ENCODE results near the gene COX6B1.
"Not testable (repeated sequence)": the region's sequence is repeated elsewhere in the genome, so short reads cannot be mapped to it uniquely, and the experiment has no call there.

COX6B1 gene, protein sequence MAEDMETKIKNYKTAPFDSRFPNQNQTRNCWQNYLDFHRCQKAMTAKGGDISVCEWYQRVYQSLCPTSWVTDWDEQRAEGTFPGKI

DNA sequence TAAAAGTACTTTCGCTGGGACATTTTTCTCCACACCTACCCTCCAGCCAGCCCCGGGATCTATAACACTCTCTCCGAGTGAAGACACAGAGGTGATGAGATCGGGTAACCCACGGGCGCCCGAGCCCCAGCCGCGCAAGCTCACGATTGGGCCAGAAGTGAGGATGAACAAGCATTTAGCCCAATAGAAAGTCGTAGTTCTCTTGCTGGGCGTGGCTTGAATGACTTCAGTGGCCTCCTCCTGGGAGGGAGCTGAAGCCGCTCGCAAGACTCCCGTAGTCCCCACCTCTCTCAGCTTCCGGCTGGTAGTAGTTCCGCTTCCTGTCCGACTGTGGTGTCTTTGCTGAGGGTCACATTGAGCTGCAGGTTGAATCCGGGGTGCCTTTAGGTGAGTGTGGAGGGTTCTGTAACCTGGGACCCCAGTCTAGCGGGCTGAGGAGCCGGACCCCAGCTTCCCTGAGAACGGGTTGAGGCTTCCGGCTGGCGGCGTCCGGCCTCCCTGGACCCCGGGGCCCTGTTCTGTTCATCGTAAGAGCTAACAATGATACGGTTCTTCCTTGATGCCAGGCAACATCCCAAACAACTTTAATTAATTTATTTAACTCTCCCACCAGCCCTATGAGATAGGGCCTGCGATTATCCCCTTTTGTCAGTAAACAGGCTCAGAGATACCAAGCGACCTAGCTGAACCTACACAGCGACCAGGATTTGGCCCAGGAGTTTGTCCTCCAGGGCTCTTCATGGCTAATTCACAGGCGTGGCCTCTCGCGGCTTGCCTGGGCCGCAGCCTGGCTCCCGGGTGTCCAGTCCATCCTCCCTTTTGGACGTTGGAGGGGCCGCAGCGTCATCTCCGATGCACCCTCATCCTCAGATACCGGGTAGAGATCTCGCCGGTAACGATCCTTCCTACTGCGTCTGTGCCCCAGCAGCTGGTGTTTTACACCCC lies at the start of gene COX6B1:
TSS of gene COX6B1 (plus strand) at position 307 of the 945 bp plus-strand sequence. CDS start 2,921 bp downstream, outside the sequence.
- peak; percentile 85 for DNase-seq

DNA sequence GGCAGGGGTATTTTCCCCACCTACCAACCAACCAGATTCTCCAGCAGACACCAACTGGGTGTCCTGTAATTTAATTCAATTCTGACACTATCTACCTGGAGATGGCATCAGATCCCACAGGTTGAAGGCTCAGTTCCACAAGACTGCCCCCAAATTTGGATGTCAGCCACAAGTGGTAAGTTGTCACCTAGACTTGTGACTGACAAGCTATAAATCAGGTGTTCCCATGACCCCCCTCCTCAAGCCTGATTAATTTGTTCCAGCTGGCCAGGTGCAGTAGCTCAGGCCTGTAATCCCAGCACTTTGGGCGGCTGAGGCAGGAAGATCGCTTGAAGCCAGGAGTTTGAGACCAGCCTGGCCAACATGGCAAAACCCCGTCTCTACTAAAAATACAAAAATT lies 46.2 kb upstream of the COX6B1 start:
- no peak for DNase-seq

DNA sequence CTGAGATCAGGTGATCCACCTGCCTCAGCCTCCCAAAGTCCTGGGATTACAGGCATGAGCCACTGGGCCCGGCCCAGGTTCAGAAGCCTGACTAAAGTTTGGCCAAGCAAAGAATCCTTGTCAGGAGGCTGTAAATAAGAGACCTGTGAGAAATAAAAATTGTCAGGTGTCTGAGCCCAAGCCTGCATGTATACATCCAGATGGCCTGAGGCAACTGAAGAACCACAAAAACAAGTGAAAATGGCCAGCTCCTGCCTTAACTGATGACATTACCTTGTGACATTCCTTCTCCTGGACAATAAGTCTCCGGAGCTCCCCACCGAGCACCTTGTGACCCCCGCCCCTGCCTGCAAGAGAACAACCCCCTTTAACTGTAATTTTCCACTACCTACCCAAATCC lies 43.7 kb upstream of the COX6B1 start:
- not testable (repeated sequence) for DNase-seq

DNA sequence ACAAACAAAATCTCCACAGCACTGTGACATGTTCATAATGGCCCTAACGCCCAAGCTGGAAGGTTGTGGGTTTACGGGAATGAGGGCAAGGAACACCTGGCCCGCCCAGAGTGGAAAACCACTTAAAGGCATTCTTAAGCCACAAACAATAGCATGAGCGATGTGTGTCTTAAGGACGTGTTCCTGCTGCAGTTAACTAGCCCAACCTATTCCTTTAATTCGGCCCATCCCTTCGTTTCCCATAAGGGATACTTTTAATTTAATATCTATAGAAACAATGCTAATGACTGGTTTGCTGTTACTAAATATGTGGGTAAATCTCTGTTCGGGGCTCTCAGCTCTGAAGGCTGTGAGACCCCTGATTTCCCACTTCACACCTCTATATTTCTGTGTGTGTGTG lies 41.0 kb upstream of the COX6B1 start:
- DNase-seq: not testable (repeated sequence)

DNA sequence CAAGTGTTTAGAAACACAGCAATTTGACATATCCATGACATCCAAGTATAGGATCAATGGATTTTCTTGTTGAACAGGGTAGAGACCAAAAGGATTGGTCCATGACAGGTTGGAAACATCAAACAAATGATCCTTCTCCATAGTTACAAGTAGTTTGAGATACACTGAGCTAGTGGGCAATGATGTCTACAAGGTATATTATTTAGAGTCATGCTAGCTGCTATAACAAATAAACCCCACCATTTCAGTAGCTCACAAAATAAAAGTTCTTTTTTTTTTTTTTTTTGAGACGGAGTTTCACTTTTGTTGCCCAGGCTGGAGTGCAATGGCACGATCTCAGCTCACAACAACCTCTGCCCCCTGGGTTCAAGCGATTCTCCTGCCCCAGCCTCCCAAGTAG lies 40.5 kb upstream of the COX6B1 start:
- no peak for DNase-seq

DNA sequence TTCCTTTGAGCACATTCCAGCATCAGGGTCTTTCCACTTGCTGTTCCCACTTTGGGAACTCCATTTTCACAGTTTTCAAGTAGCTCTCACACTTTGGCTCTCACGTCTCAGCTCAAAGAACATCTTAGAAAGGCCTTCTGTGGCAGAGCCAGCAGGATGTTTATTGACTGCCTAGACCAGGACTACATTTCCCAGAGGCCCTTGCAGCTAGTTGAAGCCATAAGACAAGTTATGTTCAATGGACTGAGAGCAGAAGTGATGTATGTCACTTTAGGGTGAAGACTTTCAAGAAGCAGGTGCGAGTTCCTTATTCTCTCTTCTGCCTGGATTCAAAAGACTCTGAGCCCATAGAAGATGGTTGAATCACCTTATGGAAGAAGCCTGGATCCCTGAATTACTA lies 39.9 kb upstream of the COX6B1 start:
- no peak for DNase-seq

DNA sequence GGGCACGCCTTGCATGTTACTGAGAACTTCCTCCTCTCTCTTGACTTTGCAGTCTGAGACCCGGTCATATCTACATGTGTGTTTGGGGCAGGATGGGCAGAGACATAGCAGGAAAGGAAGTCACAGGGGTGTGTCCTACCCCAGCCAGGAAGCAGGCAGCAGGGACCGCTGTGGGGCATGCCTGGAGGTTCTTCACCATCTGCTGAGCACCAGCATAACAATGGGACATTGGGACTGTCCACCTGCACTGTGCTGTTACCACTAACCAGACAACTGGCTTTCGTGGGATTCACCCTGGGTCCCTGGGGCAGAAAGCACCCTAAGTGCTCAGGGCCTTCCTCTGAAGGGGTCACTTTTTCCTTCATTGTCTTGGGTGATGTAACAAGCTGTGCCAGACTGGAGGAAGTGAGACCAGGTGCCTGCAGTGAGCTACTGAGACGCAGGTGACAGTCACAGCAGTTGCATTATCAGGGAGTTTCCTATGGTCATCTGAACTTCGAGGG lies 38.2 kb upstream of the COX6B1 start:
- DNase-seq: peak; percentile 22

DNA sequence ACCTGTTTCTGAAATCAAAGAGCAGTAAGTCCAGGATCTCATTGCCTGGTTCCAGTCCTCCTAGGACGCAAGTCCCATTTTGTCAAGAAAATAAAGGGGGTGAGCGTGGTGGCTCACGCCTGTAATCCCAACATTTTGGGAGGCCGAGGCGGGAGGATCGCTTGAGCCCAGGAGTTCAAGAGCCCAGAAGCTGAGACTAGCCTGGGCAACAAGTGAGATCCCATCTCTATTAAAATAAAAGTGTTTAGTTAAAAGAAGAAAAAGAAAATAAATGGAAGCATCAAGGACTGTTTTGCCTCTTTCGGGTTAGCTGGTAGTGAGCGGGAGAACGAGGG lies 35.9 kb upstream of the COX6B1 start:
- no peak for DNase-seq

DNA sequence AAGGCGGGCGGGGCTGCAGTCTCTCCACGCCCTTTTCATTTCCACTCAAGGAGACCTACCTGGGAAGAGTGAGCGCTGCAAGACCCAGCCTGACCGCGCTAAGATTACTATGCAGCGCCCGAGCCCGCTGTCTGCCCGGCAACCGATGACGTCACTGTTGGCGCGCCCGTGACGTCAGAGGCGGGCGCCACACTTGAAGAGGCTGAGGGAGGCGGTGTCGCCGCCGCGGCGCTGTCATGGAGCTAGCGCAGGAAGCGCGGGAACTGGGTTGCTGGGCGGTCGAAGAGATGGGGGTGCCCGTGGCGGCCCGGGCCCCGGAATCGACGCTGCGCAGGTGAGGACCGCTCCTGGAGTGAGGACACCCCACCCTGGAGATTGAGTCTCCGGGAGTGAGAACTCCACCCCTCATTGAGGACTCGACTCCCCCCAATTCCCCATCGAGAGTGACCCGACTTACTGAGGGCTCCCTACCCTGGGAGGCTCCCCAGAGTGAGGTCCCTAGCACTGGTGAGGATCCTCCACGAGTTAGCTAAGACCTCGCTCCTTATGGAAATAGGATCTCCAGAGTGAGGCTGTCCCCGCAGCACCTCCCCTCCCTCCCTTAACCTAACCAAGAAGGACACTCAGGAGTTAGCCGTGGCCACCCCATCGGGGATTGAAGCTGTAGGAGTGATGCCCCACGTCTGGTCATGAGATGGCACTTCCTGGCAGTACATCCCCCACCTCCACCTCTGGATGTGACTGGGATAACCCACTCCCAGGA lies 35.4 kb upstream of the COX6B1 start, which contains the start of gene HAUS5:
TSS of gene HAUS5 (plus strand) at position 177 of the 763 bp plus-strand sequence. CDS start at position 237, 60 bp downstream.
- peak; percentile 94 for DNase-seq

DNA sequence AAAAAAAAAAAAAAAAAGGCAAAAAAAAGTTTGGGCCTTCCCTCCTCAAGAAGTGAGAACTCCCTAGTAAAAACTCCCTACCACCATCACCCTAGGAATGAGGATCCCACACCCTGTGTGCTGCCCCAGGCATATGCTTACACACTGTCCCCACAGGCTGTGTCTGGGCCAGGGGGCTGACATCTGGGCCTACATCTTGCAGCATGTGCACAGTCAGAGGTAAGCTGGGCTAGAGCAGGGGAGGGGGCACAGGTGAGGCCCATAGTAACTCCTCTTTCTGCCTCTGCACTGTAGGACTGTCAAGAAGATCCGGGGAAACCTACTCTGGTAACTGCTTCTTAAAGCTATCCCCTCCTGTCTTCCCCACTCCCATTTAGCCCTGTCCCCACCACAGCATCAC lies 34.5 kb upstream of the COX6B1 start:
- DNase-seq: no peak

DNA sequence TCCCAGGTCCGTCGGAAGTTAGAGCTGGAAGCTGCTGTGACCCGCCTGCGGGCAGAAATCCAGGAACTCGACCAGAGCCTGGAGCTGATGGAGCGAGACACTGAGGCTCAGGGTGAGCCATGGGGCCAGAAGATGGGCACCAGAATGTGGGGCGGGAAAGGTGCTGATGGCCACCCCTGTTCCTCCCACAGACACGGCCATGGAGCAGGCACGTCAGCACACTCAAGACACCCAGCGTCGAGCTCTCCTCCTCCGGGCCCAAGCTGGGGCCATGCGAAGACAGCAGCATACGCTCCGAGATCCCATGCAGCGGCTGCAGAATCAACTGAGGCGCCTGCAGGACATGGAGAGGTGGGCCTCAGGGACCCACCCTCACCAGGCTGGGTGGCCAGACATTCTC lies 33.1 kb upstream of the COX6B1 start:
- DNase-seq: no peak

DNA sequence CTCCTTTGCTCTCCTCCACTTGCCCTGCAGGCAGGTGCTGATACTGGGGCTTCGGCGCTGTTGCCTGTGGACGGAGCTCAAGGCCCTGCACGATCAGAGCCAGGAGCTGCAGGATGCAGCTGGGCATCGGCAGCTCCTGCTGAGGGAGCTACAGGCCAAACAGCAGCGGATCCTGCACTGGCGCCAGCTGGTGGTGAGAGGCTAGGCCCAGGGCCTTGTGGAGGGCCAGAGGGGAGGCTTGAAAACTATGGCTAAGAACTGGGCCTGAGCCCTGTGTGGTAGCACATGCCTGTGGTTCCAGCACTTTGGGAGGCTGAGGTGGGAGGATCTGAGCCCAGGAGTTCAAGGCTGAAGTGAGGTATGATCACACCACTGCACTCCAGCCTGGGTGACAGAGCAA lies 29.3 kb upstream of the COX6B1 start:
- DNase-seq: no peak

DNA sequence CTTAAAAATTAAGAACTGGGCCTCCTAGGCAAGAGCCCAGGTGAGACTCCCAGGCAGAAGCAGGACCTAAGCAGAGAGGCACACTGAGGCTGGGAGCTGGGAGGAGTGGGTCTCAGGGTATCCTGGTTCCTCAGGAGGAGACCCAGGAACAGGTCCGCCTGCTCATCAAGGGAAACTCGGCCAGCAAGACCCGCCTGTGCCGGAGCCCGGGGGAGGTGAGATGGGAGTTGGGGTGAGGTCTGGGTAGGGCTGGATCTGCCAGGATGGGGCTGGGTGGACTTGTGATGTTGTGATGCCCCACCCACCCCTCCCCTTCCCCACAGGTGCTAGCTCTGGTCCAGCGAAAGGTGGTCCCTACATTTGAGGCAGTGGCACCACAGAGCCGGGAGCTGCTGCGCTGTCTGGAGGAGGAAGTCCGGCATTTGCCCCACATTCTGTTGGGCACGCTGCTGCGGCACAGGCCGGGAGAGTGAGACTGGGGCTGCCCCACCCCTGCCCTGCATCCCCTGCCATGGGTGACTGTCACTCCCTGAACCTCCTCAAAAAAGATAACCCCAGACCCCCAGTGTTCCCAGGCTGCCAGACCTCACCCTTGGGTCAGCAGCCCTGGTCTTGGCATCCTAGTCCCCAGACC lies 28.7 kb upstream of the COX6B1 start:
- DNase-seq: no peak

DNA sequence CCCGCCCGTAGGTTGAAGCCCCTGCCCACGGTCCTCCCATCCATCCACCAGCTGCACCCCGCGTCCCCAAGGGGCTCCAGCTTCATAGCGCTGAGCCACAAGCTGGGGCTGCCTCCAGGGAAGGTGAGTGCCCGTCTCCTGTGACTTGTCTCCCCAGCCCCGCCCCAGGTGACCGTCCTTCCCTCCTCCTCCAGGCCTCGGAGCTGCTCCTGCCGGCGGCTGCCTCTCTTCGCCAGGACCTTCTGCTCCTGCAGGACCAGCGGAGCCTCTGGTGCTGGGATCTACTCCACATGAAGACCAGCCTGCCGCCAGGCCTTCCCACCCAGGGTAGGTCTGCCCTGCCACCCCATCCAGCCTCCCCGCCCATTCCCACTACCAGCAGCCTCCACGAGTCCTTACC lies 28.1 kb upstream of the COX6B1 start:
- no peak for DNase-seq

DNA sequence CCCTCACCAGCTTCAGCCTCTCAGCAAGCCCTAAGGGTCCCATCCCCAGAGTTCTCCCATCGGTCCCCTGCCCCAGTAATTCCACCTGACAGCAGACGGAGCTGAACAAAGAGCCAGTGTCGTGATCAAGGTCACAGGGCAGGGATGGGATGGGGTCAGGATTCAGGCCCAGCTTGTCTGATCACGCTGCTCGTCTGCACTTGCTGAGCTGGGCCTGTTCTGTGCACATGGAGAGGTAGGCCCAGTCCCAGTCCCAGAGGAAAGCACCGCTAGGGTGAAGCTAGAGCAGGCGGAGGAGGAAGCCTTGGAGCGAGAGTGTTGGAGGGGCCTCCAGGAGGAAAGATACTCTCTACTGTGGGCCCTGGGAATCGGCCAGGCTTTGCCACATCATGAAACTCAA lies 26.4 kb upstream of the COX6B1 start:
- DNase-seq: no peak

DNA sequence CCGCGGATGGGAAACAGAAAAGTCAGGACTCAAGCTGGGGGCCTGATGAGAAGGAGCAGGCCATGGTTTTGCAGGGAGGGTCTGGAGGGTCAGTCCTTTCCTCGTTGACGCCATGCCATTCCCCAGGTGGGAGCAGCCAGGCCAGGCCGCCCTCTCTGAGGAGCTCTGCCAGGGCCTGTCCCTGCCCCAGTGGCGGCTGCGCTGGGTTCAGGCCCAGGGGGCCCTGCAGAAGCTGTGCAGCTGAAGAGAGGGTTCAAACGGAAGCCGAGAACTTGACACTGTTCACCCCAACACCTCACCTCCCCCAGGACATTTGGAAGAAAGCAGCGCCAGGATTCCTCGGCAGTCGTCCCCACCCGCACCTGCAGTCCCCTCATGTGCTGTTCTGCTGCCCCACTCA lies 25.4 kb upstream of the COX6B1 start:
- DNase-seq: no peak

DNA sequence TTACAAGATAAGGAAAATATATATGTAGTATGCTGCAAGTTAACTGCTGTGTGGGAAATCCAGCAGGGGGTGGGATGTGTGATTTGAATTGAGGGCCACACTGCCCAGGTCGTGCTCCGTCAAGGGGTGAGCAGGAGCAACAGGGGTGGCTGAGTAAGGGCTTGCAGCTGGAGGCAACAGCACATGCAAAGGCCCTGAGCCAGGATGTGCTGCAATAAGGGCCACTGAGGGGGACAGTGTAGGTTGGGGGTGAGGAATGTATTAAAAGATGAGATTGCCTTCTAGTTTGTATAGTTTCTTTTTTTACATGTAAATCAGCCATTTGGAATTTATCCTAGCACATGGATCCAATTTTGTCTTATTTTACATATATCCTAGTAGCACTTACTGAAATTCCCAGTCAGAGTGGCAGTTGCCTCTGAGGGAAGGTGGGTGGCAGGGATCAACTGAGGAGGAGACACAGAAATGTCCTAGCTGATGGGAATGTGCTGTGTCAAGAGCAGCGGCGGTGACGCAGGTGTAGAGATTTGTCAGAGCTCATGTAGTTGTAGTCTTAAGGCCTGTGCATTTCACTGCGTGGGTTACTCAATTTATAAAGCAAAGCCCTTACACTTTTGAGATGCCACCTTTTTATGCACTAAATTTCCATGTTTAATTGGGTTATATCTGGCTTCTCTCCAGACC lies 24.7 kb upstream of the COX6B1 start:
- no peak for DNase-seq

DNA sequence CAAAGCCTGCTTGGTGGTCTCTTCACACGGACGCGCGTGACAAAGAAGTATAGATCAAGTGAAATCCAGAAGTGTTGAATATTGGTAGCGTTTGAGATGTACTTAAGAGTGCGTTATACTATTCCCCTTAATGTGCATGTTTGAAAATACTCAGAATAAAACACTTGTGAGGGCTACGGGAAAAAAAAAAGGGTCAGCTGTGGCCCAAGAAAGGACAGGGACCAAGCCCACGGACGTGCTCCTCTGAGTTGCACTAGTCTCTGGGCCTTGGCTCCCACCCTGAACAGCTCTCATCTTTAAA lies 19.9 kb upstream of the COX6B1 start:
- no peak for DNase-seq

DNA sequence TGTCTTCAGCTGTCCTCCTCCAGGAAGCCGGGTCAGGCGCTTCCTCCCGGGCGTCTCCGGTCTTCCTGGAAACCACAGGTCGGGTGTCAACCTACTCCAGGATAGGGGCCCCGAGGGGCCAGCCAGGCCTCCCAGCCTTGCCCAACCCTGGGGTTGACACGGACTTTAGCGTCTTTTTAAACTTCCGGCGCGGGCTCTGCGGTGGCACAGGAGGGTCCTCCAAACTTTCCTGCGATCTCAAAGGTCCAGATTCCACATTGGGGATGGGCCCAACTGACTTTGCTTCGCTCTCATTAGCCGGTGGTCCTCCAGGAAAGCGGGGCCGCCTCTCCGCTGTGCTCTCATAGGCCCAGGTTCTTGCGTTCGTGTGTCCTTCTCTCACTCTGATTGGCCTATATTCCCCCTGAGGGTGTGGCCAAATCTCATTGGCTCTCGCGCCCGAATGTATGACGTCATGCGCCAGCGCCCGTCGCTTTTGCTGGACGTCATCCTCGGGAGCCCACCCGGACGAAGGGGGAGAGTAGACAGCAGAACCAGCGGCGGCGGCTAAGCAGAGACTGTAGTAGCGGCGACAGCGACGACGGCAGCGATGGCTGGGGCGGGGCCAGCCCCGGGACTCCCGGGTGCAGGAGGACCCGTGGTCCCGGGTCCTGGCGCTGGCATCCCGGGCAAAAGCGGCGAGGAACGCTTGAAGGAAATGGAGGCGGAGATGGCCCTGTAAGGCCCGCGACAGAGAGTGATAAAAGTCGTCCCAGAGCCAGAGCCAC lies 19.4 kb upstream of the COX6B1 start, which contains the start of gene RBM42:
TSS of gene RBM42 (plus strand) at position 472 of the 767 bp plus-strand sequence. CDS start at position 590, 118 bp downstream.
- DNase-seq: peak; percentile 94

DNA sequence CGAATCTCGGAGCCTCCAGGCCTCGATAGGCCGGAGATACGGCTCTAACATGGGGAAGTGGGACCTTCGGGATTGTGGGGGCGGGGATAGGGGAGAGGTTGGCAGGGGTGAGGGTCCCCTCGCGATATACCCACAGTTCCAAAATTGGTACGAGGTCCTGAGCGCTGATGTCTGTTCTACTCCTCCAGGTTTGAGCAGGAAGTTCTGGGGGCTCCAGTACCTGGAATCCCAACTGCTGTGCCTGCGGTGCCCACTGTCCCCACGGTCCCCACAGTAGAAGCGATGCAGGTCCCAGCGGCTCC lies 18.8 kb upstream of the COX6B1 start:
- no peak for DNase-seq

DNA sequence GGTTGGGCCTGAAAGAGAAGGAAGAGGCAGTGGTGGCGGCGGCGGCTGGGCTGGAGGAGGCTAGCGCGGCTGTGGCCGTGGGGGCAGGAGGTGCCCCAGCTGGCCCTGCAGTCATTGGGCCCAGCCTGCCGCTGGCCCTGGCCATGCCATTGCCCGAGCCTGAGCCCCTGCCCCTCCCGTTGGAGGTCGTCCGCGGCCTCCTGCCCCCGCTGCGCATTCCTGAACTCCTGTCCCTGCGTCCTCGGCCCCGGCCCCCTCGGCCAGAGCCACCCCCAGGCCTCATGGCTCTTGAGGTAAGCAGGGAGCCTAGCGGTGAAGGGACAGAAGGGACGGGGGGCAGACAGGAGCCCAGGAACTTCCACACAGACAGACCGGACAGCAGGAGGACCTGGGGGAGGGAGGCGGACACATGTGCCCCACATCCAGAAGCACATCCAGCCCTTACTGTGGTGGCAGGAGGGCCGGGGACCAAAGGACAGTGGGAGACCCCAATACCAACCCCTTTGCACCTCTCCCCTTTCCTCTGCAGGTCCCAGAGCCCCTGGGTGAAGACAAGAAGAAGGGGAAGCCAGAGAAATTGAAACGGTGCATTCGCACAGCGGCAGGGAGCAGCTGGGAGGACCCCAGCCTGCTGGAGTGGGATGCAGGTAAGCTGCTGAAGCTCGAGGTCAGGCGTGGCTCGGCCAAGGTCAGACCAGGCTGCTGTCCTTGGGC lies 14.2 kb upstream of the COX6B1 start:
- DNase-seq: no peak
